OCI-LY1 (cell line): ENCODE measurements around the gene HOXA10.

Experiments used
- CTCF ChIP-seq: fragments of 200-600 bp; sonication (generic), shearing (Covaris generic); IDR thresholded peaks from 2 replicates; pipeline ENCODE4 v1.5.1; 2017; ENCODE audit warnings: mild to moderate bottlenecking, antibody characterized with exemption, low read length, moderate library complexity, mixed read lengths
- EZH2 ChIP-seq: fragments of 200-600 bp; sonication (generic), shearing (Covaris generic); IDR thresholded peaks from 2 replicates; pipeline ENCODE4 v1.8.0; 2017; ENCODE audit warnings: borderline replicate concordance, mixed run types, mild to moderate bottlenecking, antibody characterized with exemption, low read length, moderate library complexity, mixed read lengths

- no peak for TF ChIP-seq CTCF
- no peak for TF ChIP-seq EZH2
Observed at GRCh38 chr7:27130540-27131389, 43.4 kb downstream of the HOXA10 start, which contains the start of gene HOXA4.
